PC-3 (cell line): ENCODE data around the gene PTGIR.

Source experiments
- CTCF ChIP-seq: fragments of 300-600 bp; sonication (generic); conservative IDR thresholded peaks from 2 replicates; pipeline ENCODE4 v1.5.1; 2017; ENCODE audit warnings: antibody characterized with exemption, low read depth, mild to moderate bottlenecking, low read length
- EZH2 ChIP-seq: fragments of 300-600 bp; sonication (generic); IDR thresholded peaks from one replicate; pipeline ENCODE4 v1.6.1; 2017; ENCODE audit warnings: antibody characterized with exemption, mild to moderate bottlenecking, low read length; ENCODE audit not compliant: unreplicated experiment
- EZH2phosphoT487 ChIP-seq: fragments of 300-600 bp; sonication (generic); IDR thresholded peaks from 2 replicates; pipeline ENCODE4 v1.6.1; 2018; ENCODE audit warnings: mild to moderate bottlenecking, antibody characterized with exemption, low read length, borderline replicate concordance

- TF ChIP-seq CTCF (no peak), EZH2 (no peak), EZH2phosphoT487 (no peak)
Observed at GRCh38 chr19:46661020-46661731, 36.3 kb upstream of the PTGIR start, which contains the start of gene DACT3.
